ENCODE data around the gene PSMG3. TPM values are rescaled to one million over a fixed set of nuclear protein-coding genes. Genes with fewer than 3 reads are reported as not detected.

The PSMG3 gene
- total RNA-seq, 3 donors from 2014 or later (not counting 1 experiment from before 2014, with no cell fraction given): 19.0 to 21.4 (median 20.5) TPM

DNA sequence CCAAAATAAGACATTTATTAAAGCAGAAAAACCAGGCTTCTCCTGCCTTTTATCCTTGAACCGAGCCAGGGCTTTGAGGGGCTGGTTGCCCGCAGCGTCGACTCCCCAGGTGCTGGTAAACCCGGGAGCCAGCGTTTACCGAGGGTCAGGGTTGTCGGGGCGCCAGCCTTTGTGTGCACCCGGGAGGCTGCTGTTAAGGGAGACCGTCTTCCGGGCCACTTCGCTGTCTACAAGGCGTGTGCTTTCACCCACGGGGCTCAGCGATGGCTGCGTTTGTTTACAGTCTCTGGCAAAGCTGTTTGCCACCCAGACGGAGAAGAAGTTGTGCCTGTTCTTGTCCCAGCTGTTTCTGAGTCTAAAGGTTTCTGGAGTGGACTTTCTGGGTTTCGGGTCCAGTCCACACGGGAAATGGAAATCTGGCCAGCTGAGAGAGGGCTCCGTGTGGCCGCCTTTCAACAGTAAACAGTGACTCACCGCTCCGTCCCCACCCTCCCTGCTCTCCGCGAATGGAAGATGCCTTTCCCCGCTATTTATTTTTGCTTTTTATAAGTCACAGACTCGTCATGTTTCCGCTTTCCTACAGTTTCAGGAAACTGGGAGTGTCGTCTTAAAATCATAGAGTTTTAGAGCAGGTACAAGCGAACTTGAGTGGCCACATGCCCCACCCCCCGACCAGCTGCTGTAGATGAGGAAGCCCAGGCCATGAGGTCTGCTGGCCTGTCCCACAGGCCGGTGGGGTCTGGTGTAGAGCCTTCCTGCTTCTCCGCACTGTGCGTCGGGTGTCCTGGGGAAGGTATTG, 37.2 kb downstream of the PSMG3 start:
- intact Hi-C loops (cut with micrococcal nuclease): loop anchor here (1.0 to 5.0 kb wide), 2 partner anchors 37 to 610 kb away; no protein-coding TSS in a partner anchor
- 4% methylated on average over 36 of the region's 36 CpGs for WGBS (ENCODE audit: insufficient coverage)

DNA sequence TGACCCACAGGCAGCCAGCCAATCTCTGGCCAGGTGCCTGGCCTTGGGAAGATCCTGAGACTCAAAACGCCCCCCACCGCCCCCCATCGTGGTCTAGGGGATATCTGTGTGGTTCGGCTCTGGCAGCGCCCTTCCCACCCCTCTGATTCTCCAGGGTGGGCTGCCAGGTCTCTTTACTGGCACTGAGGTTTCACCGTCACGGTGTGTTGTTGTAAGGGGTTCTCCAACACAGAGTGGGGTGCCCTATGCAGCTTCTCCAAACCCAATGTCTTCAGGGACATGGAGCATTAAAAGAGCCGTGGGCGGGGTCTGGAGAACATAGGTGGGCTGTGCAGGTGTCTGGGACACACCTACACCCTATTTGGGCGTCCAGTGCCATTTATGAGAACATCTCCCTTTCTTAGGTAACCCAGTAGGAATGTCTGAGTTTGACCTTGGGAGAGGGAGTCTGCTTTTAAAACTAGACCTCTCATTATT, 37.8 kb downstream of the PSMG3 start:
- peak overlapping the region; percentile 93 for H3K4me3 Mint-ChIP-seq

More for the DNA sequence above, 37.2 kb downstream of the PSMG3 start:
- H3K9me3 ChIP-seq (ENCODE audit: control insufficient read depth, insufficient read depth, low read length): no peaks in the 10 kb centered on the region
- Mint-ChIP-seq H3K9me3 (no peaks in the 10 kb centered on the region), H3K36me3 (no peaks in the 10 kb centered on the region), H3K27me3 (ENCODE audit: low read depth in 2 of 2) (no peaks in the 10 kb centered on the region), H3K4me1 (peaks cover 19 to 27% of the 10 kb centered on the region in 2 donors), H3K4me3 (peak overlapping the region; percentile 93), H3K27ac (peak overlapping the region; percentile 94 to 96)
- DNase-seq: peak; percentile 60 to 76
- H3K4me3 ChIP-seq (ENCODE audit: low read length): peak overlapping the region; percentile 55
- H3K27me3 ChIP-seq (ENCODE audit: control insufficient read depth, insufficient read depth, low read length): no peaks in the 10 kb centered on the region
- no peak for TF ChIP-seq CTCF (IDR thresholded peaks at IDR 0.05)
- peaks cover 3% of the 10 kb centered on the region for H3K36me3 ChIP-seq (ENCODE audit: control insufficient read depth, insufficient read depth, low read length)
- H3K4me1 ChIP-seq (ENCODE audit: control insufficient read depth, insufficient read depth, low read length): peaks cover 43% of the 10 kb centered on the region
- ATAC-seq: peak; percentile 52 to 61 (median 53)
- peak overlapping the region; percentile 89 for H3K27ac ChIP-seq (ENCODE audit: low read length)

DNA sequence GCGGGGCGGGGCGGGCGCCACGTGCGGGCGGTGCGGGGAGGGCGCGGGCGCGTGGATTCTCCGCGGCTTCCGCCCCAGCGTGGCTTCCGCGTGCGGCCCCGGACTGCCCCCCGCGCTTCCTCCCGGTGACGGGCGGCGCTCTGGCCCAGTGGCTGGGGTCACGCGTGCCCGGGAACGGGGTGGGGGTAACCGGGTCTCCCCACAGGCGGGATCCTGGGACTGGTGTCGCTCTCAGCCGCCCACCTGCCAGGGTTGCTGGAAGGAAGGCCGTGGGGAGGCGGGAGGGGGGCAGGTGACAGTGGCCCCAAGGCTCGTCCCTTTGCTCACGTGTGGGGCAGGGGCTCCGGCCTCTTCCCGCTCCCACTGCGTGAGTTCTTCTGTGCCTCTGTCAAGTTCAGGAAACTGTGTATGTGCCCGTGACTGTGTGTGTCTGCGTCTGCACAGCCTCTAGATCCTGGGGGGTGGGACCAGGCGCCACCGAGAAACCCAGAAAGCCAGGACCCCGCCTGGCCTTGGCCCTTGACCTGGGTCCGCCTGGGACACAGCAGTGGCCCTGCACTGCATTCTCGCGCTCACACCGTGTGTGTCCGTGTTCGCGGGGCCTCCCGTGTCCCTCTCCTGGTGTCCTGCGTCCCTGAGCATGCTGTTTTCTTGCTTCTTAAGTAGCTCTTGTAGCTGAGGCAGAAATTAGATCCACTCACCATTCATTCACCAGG, 38.4 kb downstream of the PSMG3 start:
- peaks cover 19 to 27% of the 10 kb centered on the region in 2 donors for H3K4me1 Mint-ChIP-seq
- H3K9me3 Mint-ChIP-seq: no peaks in the 10 kb centered on the region
- Histone ChIP-seq H3K4me3 (ENCODE audit: low read length) (peak overlapping the region; percentile 55), H3K27me3 (ENCODE audit: control insufficient read depth, insufficient read depth, low read length) (no peaks in the 10 kb centered on the region), H3K9me3 (ENCODE audit: control insufficient read depth, insufficient read depth, low read length) (no peaks in the 10 kb centered on the region), H3K4me1 (ENCODE audit: control insufficient read depth, insufficient read depth, low read length) (peaks cover 43% of the 10 kb centered on the region), H3K36me3 (ENCODE audit: control insufficient read depth, insufficient read depth, low read length) (peaks cover 2% of the 10 kb centered on the region), H3K27ac (ENCODE audit: low read length) (peak overlapping the region; percentile 89)
- peak overlapping the region; percentile 94 to 96 for H3K27ac Mint-ChIP-seq
- no peak for TF ChIP-seq CTCF (IDR thresholded peaks at IDR 0.05)
- intact Hi-C loops (cut with micrococcal nuclease): loop anchor here (5.0 kb wide), 1 partner anchor 609 kb away; no protein-coding TSS in a partner anchor
- ATAC-seq (peak; percentile 36 to 55 (median 44)), DNase-seq (peak; percentile 58 to 70)
- H3K36me3 Mint-ChIP-seq: no peaks in the 10 kb centered on the region
- peaks cover 0 to 6% of the 10 kb centered on the region in 2 donors for H3K27me3 Mint-ChIP-seq (ENCODE audit: low read depth in 2 of 2)
- under 1% methylated on average over 55 of the region's 55 CpGs for WGBS (ENCODE audit: insufficient coverage)
- peak overlapping the region; percentile 93 for H3K4me3 Mint-ChIP-seq

More for the DNA sequence above, 37.8 kb downstream of the PSMG3 start:
- Mint-ChIP-seq H3K36me3 (no peaks in the 10 kb centered on the region), H3K27ac (peak overlapping the region; percentile 94 to 96), H3K9me3 (no peaks in the 10 kb centered on the region), H3K27me3 (ENCODE audit: low read depth in 2 of 2) (no peaks in the 10 kb centered on the region), H3K4me1 (peaks cover 19 to 27% of the 10 kb centered on the region in 2 donors)
- H3K36me3 ChIP-seq (ENCODE audit: control insufficient read depth, insufficient read depth, low read length): peaks cover 3% of the 10 kb centered on the region
- H3K9me3 ChIP-seq (ENCODE audit: control insufficient read depth, insufficient read depth, low read length): no peaks in the 10 kb centered on the region
- H3K4me3 ChIP-seq (ENCODE audit: low read length): peak overlapping the region; percentile 55
- peaks cover 43% of the 10 kb centered on the region for H3K4me1 ChIP-seq (ENCODE audit: control insufficient read depth, insufficient read depth, low read length)
- TF ChIP-seq CTCF (IDR thresholded peaks at IDR 0.05): no peak
- 22% methylated on average over 9 of the region's 10 CpGs for WGBS (ENCODE audit: insufficient coverage)
- intact Hi-C loops (cut with micrococcal nuclease): loop anchor here (1.0 to 5.0 kb wide), 2 partner anchors 37 to 610 kb away; no protein-coding TSS in a partner anchor
- peak in 1 of 2 donors; percentile 53 for DNase-seq
- H3K27me3 ChIP-seq (ENCODE audit: control insufficient read depth, insufficient read depth, low read length): no peaks in the 10 kb centered on the region
- H3K27ac ChIP-seq (ENCODE audit: low read length): peak overlapping the region; percentile 89
- no peak for ATAC-seq
